Smooth muscle cell (in vitro differentiated cells): ENCODE measurements around the gene WNT3A. TPM values are rescaled to one million over a fixed set of nuclear protein-coding genes. Genes with fewer than 3 reads are reported as not detected.

Source experiments
- DNase-seq: peaks from one replicate; lab custom pipeline; 2025; ENCODE audit not compliant: unreplicated experiment; lab: John Stamatoyannopoulos, UW
- H2AFZ ChIP-seq: fragments of 200-600 bp; sonication (generic); 2 replicates; pipeline ENCODE4 v1.6.0; 2016; ENCODE audit warnings: antibody characterized with exemption, low read depth, mild to moderate bottlenecking
- H3F3A ChIP-seq: fragments of 200-600 bp; sonication (generic); 2 replicates; pipeline ENCODE4 v1.6.0; 2017; ENCODE audit warnings: antibody characterized with exemption, low read depth
- H3K27ac ChIP-seq: fragments of 200-600 bp; sonication (generic); 2 replicates; pipeline ENCODE4 v1.5.1; 2016; ENCODE audit warnings: low read depth, mild to moderate bottlenecking
- H3K27me3 ChIP-seq: fragments of 200-600 bp; sonication (generic); 2 replicates; pipeline ENCODE4 v1.6.1; 2016; ENCODE audit warnings: low read depth, mild to moderate bottlenecking
- H3K36me3 ChIP-seq: fragments of 200-600 bp; sonication (generic); 2 replicates; pipeline ENCODE4 v1.5.1; 2016; ENCODE audit warnings: low read depth
- H3K4me1 ChIP-seq: fragments of 200-600 bp; sonication (generic); 2 replicates; pipeline ENCODE4 v1.5.1; 2016; ENCODE audit warnings: low read depth
- H3K4me2 ChIP-seq: fragments of 200-600 bp; sonication (generic); 2 replicates; pipeline ENCODE4 v1.6.0; 2016; ENCODE audit warnings: mild to moderate bottlenecking
- H3K4me3 ChIP-seq: fragments of 200-600 bp; sonication (generic); 2 replicates; pipeline ENCODE4 v1.5.1; 2016; ENCODE audit warnings: mild to moderate bottlenecking
- H3K79me2 ChIP-seq: fragments of 200-600 bp; sonication (generic); 2 replicates; pipeline ENCODE4 v1.6.0; 2016; ENCODE audit warnings: low read depth, mild to moderate bottlenecking
- H3K9ac ChIP-seq: fragments of 200-600 bp; sonication (generic); 2 replicates; pipeline ENCODE4 v1.6.0; 2016; ENCODE audit warnings: low read depth
- H3K9me3 ChIP-seq: fragments of 200-600 bp; sonication (generic); replicated peaks from 2 replicates; pipeline ENCODE4 v1.5.1; 2016; ENCODE audit warnings: low read depth
- H4K20me1 ChIP-seq: fragments of 200-600 bp; sonication (generic); 2 replicates; pipeline ENCODE4 v1.6.0; 2016; ENCODE audit warnings: low read depth
- CTCF ChIP-seq: fragments of 200-600 bp; sonication (generic); IDR thresholded peaks from 2 replicates; pipeline ENCODE4 v1.5.1; 2017; ENCODE audit warnings: borderline replicate concordance, mild to moderate bottlenecking, antibody characterized with exemption; ENCODE audit not compliant: insufficient read depth, poor library complexity, severe bottlenecking
- WGBS: methylation state at CpG from one replicate; pipeline ENCODE4 v1.1.7; 2016; ENCODE audit warnings: low lambda C conversion rate; 5-methylcytosine and 5-hydroxymethylcytosine counted together
- polyA plus RNA-seq: library from polyadenylated mRNA; unstranded; fragments of >200 nt; fragmentation: Nextera tagmentation; extraction: Ambion mirVana; gene quantifications from 2 replicates; pipeline ENCODE4 v1.2.1, GENCODE V29; 2016
- total RNA-seq: library from RNA; depleted of rRNA; stranded (reverse); fragments of >200 nt; gene quantifications from 2 replicates; pipeline ENCODE4 v1.2.3, GENCODE V29; 2014

The WNT3A gene
- total and polyA plus RNA-seq, 2 experiments from 2014 or later: 0.13 TPM; not detected in 1

GRCh38 chr1:228000416-228000815, 6.4 kb upstream of the WNT3A start:
- 92% methylated on average over 5 of the region's 5 CpGs for WGBS
- no peak overlapping the region for H3K4me2 ChIP-seq
- H3K27me3 ChIP-seq: peaks cover 54% of the 10 kb centered on the region
- H3K79me2 ChIP-seq: no peaks in the 10 kb centered on the region
- H2AFZ ChIP-seq: no peak overlapping the region
- no peaks in the 10 kb centered on the region for H3K36me3 ChIP-seq
- H3F3A ChIP-seq: no peaks in the 10 kb centered on the region
- TF ChIP-seq CTCF: no peak
- H3K4me1 ChIP-seq: no peaks in the 10 kb centered on the region
- DNase-seq: no peak
- H3K9ac ChIP-seq: no peak overlapping the region
- H3K4me3 ChIP-seq: no peak overlapping the region
- no peak overlapping the region for H3K27ac ChIP-seq
- H4K20me1 ChIP-seq: no peaks in the 10 kb centered on the region
- H3K9me3 ChIP-seq: peaks cover 2% of the 10 kb centered on the region

- no peak overlapping the region for H2AFZ ChIP-seq
- H3K27ac ChIP-seq: no peak overlapping the region
- WGBS: 87% methylated on average over 13 of the region's 13 CpGs
- H3K9ac ChIP-seq: no peak overlapping the region
- no peak for TF ChIP-seq CTCF
- no peaks in the 10 kb centered on the region for H3K4me1 ChIP-seq
- H3K36me3 ChIP-seq: no peaks in the 10 kb centered on the region
- no peaks in the 10 kb centered on the region for H4K20me1 ChIP-seq
- peaks cover 2% of the 10 kb centered on the region for H3K9me3 ChIP-seq
- no peaks in the 10 kb centered on the region for H3F3A ChIP-seq
- H3K27me3 ChIP-seq: peaks cover 60% of the 10 kb centered on the region
- no peak overlapping the region for H3K4me3 ChIP-seq
- no peaks in the 10 kb centered on the region for H3K79me2 ChIP-seq
- DNase-seq: no peak
- no peak overlapping the region for H3K4me2 ChIP-seq
Measured at GRCh38 chr1:228000836-228001563, 5.8 kb upstream of the WNT3A start.

GRCh38 chr1:228001738-228002535, 4.9 kb upstream of the WNT3A start:
- DNase-seq: no peak
- Histone ChIP-seq H4K20me1 (no peaks in the 10 kb centered on the region), H3K4me2 (no peak overlapping the region), H3K27ac (no peak overlapping the region), H3K27me3 (peaks cover 66% of the 10 kb centered on the region), H3K36me3 (no peaks in the 10 kb centered on the region), H3K9me3 (no peaks in the 10 kb centered on the region), H3K4me3 (no peak overlapping the region), H2AFZ (no peak overlapping the region), H3K4me1 (no peaks in the 10 kb centered on the region), H3K79me2 (no peaks in the 10 kb centered on the region), H3K9ac (no peak overlapping the region), H3F3A (no peaks in the 10 kb centered on the region)
- no peak for TF ChIP-seq CTCF
- 88% methylated on average over 15 of the region's 15 CpGs for WGBS

- H3K4me2 ChIP-seq: no peak overlapping the region
- H3K4me1 ChIP-seq: peaks cover 3% of the 10 kb centered on the region
- no peak overlapping the region for H3K4me3 ChIP-seq
- no peaks in the 10 kb centered on the region for H3K36me3 ChIP-seq
- WGBS: 88% methylated on average over 3 of the region's 3 CpGs
- H4K20me1 ChIP-seq: no peaks in the 10 kb centered on the region
- no peak overlapping the region for H3K27ac ChIP-seq
- no peak for DNase-seq
- no peak overlapping the region for H3K9ac ChIP-seq
- no peaks in the 10 kb centered on the region for H3K79me2 ChIP-seq
- H2AFZ ChIP-seq: no peak overlapping the region
- H3K9me3 ChIP-seq: no peaks in the 10 kb centered on the region
- peaks cover 75% of the 10 kb centered on the region for H3K27me3 ChIP-seq
- no peaks in the 10 kb centered on the region for H3F3A ChIP-seq
- no peak for TF ChIP-seq CTCF
Measured at GRCh38 chr1:228002792-228003191, 4.0 kb upstream of the WNT3A start.
